ENCODE data around the gene AGBL4. TPM values are rescaled to one million over a fixed set of nuclear protein-coding genes. Genes with fewer than 3 reads are reported as not detected.

The AGBL4 gene
- total and polyA plus RNA-seq, 8 donors: 0.32 to 1.3 (median 0.87) TPM

- Histone ChIP-seq H3K4me1 (no peaks in the 10 kb centered on the region), H3K4me3 (no peak overlapping the region), H3K27me3 (no peaks in the 10 kb centered on the region), H3K9me3 (no peaks in the 10 kb centered on the region), H3K27ac (no peak overlapping the region), H3K36me3 (no peaks in the 10 kb centered on the region)
- intact Hi-C loops (cut with DNase I): no loop called here
- no peak for DNase-seq
- no peak for ATAC-seq
- no peak for TF ChIP-seq CTCF (IDR thresholded peaks at IDR 0.05)
Observed at GRCh38 chr1:48644905-48645605, 1378.7 kb downstream of the AGBL4 start.

- intact Hi-C loops (cut with DNase I): no loop called here
- Histone ChIP-seq H3K4me3 (no peak overlapping the region), H3K27ac (no peak overlapping the region), H3K36me3 (no peaks in the 10 kb centered on the region), H3K27me3 (no peaks in the 10 kb centered on the region), H3K4me1 (no peaks in the 10 kb centered on the region), H3K9me3 (no peaks in the 10 kb centered on the region)
- ATAC-seq: no peak
- no peak for TF ChIP-seq CTCF (IDR thresholded peaks at IDR 0.05)
- no peak for DNase-seq
Observed at GRCh38 chr1:48644190-48644900, 1379.4 kb downstream of the AGBL4 start.

- intact Hi-C loops (cut with DNase I): no loop called here
- Histone ChIP-seq H3K27ac (no peak overlapping the region), H3K27me3 (no peaks in the 10 kb centered on the region), H3K9me3 (no peaks in the 10 kb centered on the region), H3K4me1 (no peaks in the 10 kb centered on the region), H3K36me3 (no peaks in the 10 kb centered on the region), H3K4me3 (no peak overlapping the region)
- ATAC-seq (peak; percentile 52), DNase-seq (no peak)
- no peak for TF ChIP-seq CTCF (IDR thresholded peaks at IDR 0.05)
Observed at GRCh38 chr1:48643193-48643592, 1380.6 kb downstream of the AGBL4 start.

- Histone ChIP-seq H3K9me3 (no peaks in the 10 kb centered on the region), H3K4me3 (no peak overlapping the region), H3K27me3 (no peaks in the 10 kb centered on the region), H3K27ac (no peak overlapping the region), H3K4me1 (no peaks in the 10 kb centered on the region), H3K36me3 (no peaks in the 10 kb centered on the region)
- no peak for ATAC-seq
- no peak for TF ChIP-seq CTCF (IDR thresholded peaks at IDR 0.05)
- intact Hi-C loops (cut with DNase I): no loop called here
- DNase-seq: no peak
Observed at GRCh38 chr1:48640836-48641492, 1382.8 kb downstream of the AGBL4 start.

- H3K9me3 ChIP-seq: no peaks in the 10 kb centered on the region
- no peak for ATAC-seq
- H3K36me3 ChIP-seq: no peaks in the 10 kb centered on the region
- TF ChIP-seq CTCF (IDR thresholded peaks at IDR 0.05): no peak
- intact Hi-C loops (cut with DNase I): no loop called here
- H3K27ac ChIP-seq: no peak overlapping the region
- DNase-seq: no peak
- H3K4me3 ChIP-seq: no peak overlapping the region
- H3K27me3 ChIP-seq: no peaks in the 10 kb centered on the region
- H3K4me1 ChIP-seq: no peaks in the 10 kb centered on the region
Observed at GRCh38 chr1:48629867-48630266, 1393.9 kb downstream of the AGBL4 start.
